Mammary epithelial cell (primary cell): Measurements from ENCODE around the gene PIGS.

Experiments
- EZH2 ChIP-seq: IDR thresholded peaks from 2 replicates; pipeline ENCODE4 v1.6.1; 2012; ENCODE audit warnings: low read length, inconsistent platforms, borderline replicate concordance
- TF ChIP-seq, protein P1 (sequence below), 2 donors: IDR thresholded peaks in 1 of 2; conservative IDR thresholded peaks in 1 of 2; 2 replicates each; pipeline ENCODE4 v1.5.1; 2011 to 2012; ENCODE audit warnings: inconsistent platforms in 2 of 2, low read length in 2 of 2, mild to moderate bottlenecking in 2 of 2, control low read depth in 1 of 2, low read depth in 1 of 2; ENCODE audit not compliant: insufficient read depth in 1 of 2; ENCODE audit errors: extremely low read depth in 1 of 2

DNA sequence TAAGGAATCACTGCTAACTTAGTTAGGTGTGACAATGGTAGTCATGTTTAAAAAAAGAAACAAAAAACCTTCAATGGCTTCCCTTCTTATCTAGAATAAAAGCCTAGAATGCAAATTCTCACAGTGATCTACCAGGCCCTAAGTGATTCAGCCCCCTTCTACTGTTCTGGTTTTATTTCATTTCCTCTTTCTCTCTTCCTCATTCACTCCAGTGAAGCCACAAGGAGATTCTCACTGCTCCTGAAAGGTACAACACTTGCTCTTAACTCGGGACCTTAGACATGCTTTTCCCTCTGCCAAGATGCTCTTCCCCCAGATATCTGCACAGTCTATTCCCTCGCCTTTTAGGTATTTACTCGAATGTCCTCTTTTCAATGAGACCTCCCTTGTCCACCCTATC, 3.7 kb downstream of the PIGS start:
- TF ChIP-seq, protein P1, sequence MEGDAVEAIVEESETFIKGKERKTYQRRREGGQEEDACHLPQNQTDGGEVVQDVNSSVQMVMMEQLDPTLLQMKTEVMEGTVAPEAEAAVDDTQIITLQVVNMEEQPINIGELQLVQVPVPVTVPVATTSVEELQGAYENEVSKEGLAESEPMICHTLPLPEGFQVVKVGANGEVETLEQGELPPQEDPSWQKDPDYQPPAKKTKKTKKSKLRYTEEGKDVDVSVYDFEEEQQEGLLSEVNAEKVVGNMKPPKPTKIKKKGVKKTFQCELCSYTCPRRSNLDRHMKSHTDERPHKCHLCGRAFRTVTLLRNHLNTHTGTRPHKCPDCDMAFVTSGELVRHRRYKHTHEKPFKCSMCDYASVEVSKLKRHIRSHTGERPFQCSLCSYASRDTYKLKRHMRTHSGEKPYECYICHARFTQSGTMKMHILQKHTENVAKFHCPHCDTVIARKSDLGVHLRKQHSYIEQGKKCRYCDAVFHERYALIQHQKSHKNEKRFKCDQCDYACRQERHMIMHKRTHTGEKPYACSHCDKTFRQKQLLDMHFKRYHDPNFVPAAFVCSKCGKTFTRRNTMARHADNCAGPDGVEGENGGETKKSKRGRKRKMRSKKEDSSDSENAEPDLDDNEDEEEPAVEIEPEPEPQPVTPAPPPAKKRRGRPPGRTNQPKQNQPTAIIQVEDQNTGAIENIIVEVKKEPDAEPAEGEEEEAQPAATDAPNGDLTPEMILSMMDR (conservative IDR thresholded peaks at IDR 0.05 in 1 of 2, IDR thresholded peaks at IDR 0.05 in 1 of 2; ENCODE audit: extremely low read depth in 1 of 2, insufficient read depth in 1 of 2, low read depth in 1 of 2, low read length in 2 of 2) = no peak
- TF ChIP-seq EZH2 = no peak
